Stimulated activated CD4-positive, alpha-beta T cell treated with anti-CD3 and anti-CD28 coated beads, Interleukin-15, amount 100 ng/mL, for 24 hours (primary cell): ENCODE data around the gene KRT73.

Source experiments
- DNase-seq: peaks from one replicate; pipeline ENCODE4 v3.0.0-alpha.2; 2020

Gene KRT73

DNA sequence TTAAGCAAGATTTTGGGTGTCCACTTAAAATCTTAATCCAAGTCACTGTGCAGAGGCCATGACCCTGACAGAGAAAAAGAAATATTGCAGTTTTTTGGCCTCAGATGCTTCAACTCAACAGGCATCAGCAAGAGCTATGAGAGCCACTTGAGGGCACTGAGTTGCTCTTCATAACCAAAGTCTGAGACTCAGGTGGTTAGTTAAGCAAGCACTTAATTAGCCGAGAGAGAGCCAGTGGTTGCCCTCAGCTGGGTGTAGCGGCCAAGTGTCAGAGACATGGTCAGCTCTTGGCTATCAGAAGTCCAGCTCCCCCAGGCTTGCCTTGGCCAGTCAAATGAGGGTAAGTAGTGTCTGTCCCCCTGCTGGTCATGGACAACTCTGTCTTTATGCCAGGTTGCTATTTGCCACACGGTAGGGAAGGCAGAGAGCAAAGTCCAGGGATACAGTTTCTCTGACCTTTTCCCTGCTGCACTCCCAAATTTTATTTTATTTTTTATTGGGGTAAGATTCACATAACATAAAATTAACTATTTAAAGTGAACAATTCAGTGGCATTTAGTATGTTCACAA lies 56.4 kb downstream of the KRT73 start:
- DNase-seq = no peak

DNA sequence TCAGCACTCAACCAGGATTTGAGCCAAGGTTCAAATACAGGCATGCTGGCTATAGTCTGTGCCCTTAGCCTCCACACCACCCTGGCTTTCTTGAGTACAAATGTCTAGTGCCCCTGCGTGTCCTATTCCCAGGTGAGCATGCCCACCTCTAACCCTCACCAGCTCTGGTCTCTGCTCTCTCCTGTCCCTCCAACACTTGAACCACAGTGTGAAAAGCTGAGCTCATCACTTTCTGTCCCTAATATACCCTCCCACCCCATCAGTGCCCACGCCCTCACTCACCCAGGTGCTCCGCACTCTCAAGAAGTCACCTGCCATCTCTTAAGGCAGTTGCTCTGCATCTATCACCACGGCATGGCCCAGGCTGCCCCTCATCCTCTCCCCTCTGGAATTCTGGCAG lies 58.4 kb downstream of the KRT73 start:
- DNase-seq = no peak

- no peak for DNase-seq
These were observed 59.4 kb downstream of the KRT73 start for GRCh38 chr12:52558781-52559445.
